Activated CD8-positive, alpha-beta memory T cell treated with anti-CD3 and anti-CD28 coated beads for 4 hours (primary cell): ENCODE measurements around the gene CCDC8.
"Not testable (repeated sequence)": the region's sequence is repeated elsewhere in the genome, so short reads cannot be mapped to it uniquely, and the experiment has no call there.

Experiments
- DNase-seq, 2 donors: peaks; one replicate each; pipeline ENCODE4 v3.0.0-alpha.2; 2020; ENCODE audit warnings: low read depth in 2 of 2

The CCDC8 gene

GRCh38 chr19:46383171-46383815, 30.1 kb downstream of the CCDC8 start:
- no peak for DNase-seq

GRCh38 chr19:46381756-46382345, 31.5 kb downstream of the CCDC8 start:
- no peak for DNase-seq

DNA sequence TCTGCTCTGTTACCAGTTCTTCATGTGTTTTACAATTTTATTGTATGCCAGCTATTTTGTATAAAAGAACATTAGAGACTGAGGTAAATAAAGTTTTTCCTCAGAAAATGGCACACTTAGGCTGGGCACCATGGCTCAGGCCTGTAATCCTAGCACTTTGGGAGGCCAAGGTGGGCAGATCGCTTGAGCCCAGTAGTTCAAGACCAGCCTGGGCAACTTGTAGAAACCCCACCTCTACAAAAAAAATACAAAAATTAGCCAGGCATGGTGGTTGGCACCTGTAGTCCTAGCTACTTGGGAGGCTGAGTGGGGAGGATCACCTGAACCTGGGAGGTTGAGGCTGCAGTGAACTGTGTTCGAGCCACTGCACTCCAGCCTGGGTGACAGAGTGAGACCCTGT, 32.0 kb downstream of the CCDC8 start:
- no peak for DNase-seq

GRCh38 chr19:46380690-46381089, 32.7 kb downstream of the CCDC8 start:
- DNase-seq, result no peak

- DNase-seq, result no peak
Measured at GRCh38 chr19:46378268-46378667, 35.1 kb downstream of the CCDC8 start.

DNA sequence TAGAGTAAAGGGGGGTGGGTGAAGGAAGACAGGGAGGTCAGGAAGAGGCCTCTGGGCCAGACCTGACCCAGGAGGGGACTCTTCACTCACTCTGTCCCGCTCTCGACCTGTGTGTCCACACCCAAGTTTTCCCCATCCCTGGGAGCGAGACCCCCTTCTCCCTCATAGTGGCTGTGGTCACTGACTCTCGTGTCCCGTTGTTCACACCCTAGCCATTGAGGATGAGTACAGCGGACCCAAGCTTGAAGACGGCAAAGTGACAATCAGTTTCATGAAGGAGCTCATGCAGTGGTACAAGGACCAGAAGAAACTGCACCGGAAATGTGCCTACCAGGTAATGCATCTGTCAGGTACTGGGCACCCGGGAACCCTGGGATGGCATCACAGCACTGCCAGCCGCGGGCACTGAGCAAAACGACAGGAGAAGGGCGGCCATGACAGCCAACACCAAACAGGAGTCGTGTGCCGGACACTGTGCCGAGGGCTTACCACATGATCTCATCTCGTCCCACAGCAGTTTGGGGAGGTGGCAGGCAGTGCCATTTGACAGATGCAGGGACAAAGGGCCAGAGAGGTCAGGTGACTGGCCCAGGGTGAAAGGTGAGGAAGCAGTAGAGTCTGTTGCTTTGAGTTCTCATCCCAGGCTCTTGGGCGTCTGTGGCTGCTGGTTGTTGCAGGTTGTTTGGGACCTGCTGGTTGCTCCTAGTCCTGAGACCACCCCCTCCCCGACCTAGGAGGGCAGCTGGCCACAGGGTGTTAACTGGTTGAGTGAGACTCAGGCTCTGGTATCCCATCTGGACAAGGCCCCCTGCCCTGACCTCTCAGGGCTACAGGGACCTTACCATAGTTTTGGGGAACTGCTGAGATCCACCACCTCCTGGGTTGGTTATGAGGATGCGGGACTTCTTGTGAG, 36.9 kb downstream of the CCDC8 start:
- DNase-seq, result no peak

DNA sequence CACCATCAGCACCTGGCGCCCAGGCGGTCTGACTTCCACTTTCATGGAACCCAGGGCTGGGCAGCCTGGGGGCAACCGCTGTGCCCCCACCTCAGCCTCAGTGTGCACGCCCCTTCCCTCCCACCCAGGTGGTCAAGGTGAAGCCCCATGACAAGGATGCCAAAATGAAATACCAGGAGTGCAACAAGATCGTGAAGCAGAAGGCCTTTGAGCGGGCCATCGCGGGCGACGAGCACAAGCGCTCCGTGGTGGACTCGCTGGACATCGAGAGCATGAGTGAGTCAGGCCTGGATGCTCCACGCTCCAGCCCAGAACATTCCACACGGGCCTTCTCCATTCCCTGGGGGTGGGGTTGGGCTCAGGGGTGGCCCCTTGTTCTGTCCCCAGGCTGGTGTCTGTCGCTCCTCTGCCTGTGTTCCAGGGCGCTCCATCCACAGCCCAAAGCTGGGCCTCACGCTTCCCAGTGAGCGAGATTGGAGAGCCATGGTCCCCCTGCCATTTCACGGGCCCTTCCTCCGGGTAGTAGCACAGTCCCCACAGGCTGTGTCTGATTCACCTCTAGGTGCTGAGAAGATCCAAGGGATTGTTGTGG, 37.8 kb downstream of the CCDC8 start:
- not testable (repeated sequence) for DNase-seq

GRCh38 chr19:46374536-46375475, 38.6 kb downstream of the CCDC8 start:
- DNase-seq, result no peak

GRCh38 chr19:46373491-46374359, 39.6 kb downstream of the CCDC8 start:
- DNase-seq, result no peak

DNA sequence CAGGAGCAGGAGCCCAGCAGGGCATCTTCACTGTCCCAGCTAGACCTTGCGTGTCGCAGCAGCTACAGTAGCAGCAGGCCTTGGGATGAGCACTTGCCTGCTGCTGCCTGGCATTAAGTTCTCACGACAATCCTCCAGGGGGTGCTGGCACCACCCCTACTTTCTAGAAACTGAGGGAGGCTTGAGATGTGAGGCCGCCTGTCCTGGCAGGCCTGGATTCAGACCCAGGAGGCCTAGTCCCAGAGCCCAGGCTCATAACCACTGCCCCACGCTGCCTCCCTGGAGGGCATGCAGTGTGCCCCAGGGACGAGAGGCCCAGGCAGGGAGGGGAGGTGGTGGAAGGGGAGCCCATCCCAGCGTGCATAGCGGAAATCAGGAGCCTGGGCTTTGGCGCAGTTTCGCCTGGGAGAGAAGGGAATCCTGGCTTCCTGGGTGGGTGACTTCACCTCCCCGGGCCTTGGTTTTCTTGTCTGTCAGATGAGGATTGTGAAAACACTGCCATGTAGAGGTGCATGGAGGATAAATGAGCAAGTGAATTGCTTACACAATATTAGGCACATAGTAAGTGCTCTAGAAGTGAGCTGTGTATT, 40.4 kb downstream of the CCDC8 start:
- no peak for DNase-seq

DNA sequence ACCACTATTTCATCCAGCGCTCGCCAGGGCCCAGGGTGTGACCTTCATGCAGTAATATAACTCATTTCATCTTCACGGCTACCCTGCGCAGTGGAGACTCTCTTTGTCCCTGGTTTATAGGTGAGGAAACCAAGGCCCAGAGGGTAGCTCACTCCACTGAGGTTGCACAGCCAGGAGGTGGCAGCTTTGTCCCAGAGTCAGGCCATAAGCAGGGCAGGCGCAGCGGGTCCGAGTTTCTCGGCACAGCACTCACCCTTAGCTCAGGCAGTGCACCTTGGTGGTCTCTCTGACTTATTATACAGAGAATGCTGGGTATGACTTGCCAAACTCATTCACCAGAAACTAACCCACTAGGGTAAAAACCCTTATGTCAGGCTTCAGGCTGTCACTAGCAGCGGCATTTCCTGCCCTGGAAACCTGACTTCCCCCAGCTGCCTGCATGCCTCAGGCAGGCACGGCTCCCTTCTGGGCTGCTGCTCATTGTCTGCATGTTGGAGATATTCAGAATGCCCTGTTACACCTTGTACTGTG, 41.9 kb downstream of the CCDC8 start:
- no peak for DNase-seq

DNA sequence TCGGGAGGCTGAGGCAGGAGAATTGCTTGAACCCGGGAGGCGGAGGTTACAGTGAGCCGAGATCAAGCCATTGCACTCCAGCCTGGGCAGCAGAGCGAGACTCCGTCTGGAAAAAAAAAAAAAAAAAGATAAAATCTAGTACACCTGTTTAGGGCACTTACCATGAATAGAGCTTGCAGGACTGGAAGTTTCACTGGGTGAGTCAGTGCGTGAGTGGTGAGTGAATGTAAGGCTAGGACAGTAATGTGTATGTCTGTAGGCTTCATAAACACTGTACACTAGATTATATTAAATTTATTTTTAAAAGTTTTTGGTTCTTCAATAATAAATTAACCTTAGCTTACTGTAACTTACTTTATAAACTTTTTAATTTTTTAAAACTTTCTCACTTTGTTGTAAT, 43.5 kb downstream of the CCDC8 start:
- no peak for DNase-seq

DNA sequence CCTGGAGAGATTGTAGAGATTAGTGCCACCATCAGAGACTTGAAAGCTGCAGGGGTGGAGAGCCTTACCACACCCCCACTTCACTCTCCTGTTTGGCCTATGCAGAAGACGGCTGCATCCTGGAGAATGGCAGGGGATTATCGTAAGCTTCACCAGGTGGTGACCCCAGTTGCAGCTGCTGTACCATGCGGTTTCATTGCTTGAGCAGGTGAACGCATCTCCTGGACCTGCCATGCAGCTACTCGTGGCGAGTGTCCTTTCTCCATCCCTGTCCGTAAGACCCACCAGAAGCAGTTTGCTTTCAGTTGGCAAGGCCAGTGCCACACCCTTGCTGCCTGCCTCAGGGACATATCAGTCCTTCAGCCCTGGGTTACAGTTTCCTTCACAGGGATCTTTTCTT, 45.2 kb downstream of the CCDC8 start:
- DNase-seq, result no peak

- no peak for DNase-seq
Measured at GRCh38 chr19:46367426-46367825, 45.9 kb downstream of the CCDC8 start.

GRCh38 chr19:46366620-46367292, 46.6 kb downstream of the CCDC8 start:
- no peak for DNase-seq

- DNase-seq, result no peak
Measured at GRCh38 chr19:46365561-46365960, 47.8 kb downstream of the CCDC8 start.

DNA sequence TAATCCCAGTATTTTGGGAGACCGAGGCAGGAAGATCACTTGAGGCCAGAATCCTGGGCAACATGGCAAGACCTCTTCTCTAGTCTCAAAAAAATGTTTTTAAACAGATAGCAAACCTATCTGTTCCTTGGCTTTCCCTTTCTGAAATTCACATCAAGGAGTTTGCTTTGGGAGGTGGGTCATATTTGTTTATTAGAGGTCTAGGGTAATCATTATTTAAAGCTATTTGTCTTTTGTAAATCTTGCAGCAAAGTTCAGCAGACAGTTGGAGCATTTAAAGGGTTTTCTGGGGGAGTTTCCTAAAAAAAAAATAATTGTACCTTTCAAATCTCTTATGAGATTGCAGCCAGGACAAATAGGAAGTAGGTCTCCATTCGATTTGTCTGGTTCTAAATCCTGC, 49.0 kb downstream of the CCDC8 start:
- no peak for DNase-seq

DNA sequence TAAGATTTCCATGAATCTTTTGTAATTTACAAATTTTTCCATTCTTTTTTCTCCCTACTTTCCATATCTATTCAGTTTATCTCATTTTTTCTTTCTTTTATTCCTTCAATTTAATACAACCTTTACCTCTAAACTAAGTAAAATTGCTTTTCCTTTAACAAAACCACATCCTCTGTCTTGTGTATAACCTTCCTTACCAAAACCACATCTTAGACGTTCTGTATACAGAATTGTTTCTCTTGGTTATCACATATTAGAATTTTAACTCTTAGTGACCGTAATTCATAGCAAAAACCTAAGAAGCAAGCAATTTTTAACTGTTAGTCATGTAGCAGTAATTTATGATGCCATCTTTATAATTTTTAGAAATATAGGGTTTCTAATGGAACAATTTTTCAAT, 51.4 kb downstream of the CCDC8 start:
- DNase-seq, result no peak
